ENCODE data around the gene RPL13A.

Gene RPL13A

DNA sequence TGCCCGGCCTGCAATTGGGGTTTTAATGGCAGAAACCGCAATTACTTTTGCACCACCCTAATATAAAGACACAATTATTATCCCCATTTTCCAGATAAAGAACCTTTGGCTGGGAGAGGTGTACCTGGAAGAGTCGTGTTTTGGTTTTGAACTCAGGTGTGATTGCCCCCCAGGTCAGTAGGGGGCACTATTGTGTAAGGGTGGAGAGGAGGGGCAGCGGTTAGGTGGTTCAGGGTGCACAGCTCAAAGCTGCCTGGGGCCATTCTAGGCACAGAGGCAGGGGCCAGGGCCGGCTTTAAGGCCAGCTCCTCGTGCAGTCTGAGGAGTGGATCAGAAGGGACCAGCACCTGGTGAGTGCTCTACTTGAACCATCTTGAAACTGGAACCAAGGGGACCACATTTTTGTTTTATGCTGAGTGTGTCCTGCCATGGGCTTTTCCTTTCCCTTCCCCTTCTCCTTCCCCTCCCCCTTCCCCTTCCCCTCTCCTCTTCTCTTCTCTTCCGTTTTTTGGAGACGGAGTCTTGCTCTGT is 19.2 kb downstream of the RPL13A start:
- DNase-seq (ENCODE audit: low read depth in 3 of 3), result peak in 1 of 3 experiments; percentile 74

DNA sequence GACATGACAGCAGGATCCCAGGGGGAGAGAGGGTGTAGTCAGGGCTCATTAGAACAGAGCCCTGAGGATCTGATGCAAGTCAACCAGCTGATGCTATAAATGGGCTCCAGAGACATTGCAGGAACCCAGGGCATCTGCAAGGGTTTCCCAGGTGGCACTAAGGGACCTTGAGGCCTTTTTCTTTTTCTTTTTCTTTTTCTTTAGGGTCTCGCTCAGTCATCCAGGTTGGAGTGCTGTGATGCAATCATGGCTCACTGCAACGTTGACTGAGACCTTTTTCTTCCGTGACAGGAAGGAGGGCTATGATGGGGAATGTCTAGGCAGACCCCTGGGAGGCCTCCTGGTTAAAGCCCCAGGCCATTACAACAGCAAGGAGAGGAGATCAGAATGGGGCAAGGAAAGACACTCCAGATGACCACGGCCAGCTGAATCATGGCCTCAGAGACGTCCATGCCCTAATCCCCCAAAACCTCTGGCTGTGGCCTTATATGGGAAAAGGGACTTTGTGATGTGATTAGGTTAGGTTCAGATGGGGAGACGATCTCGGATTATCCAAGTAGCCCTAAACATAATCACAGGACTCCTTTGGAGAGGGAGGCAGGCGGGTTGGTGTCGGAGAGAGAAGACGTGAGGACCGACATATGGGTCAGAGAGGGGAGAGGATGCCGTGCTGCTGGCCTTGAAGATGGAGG is 20.5 kb downstream of the RPL13A start:
- no peak for DNase-seq (ENCODE audit: low read depth in 3 of 3)

DNA sequence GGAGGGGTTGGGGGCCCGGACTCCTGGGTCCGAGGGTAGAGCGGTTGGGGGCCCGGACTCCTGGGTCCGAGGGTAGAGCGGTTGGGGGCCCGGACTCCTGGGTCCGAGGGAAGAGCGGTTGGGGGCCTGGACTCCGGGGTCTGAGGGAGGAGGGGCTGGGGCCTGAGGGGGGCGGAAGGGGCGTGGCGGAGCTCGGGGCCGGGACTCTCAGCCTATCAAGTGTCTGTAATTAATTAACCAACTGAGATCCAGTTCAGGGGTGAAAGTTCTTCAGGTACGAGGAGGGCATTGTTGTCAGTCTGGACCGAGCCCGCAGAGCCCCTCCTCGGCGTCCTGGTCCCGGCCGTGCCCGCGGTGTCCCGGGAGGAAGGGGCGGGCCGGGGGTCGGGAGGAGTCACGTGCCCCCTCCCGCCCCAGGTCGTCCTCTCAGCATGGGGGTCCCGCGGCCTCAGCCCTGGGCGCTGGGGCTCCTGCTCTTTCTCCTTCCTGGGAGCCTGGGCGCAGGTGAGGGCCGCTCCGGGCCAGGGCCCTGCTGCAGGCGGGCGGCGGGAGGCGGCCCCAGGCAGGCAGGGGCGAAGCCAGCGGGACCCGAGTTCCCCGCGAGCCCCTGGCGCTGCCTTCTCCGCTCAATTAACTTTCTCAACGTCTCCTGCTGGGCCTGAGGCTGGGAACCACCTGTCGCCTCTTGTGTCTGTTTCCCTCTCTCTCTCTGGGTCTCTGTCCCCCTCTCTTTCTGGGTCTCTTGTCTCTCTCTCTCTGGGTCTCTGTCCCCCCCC is 25.8 kb downstream of the RPL13A start:
- peak in 1 of 3 experiments; percentile 34 for DNase-seq (ENCODE audit: low read depth in 3 of 3)

DNA sequence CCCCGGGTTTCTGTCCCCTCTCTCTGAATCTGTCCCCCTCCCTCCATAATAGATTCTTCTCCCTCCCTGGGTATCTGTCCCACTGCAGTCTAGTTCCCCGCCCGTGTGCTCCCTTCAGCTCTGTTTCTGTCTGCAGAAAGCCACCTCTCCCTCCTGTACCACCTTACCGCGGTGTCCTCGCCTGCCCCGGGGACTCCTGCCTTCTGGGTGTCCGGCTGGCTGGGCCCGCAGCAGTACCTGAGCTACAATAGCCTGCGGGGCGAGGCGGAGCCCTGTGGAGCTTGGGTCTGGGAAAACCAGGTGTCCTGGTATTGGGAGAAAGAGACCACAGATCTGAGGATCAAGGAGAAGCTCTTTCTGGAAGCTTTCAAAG is 26.3 kb downstream of the RPL13A start:
- no peak for DNase-seq (ENCODE audit: low read depth in 3 of 3)

DNA sequence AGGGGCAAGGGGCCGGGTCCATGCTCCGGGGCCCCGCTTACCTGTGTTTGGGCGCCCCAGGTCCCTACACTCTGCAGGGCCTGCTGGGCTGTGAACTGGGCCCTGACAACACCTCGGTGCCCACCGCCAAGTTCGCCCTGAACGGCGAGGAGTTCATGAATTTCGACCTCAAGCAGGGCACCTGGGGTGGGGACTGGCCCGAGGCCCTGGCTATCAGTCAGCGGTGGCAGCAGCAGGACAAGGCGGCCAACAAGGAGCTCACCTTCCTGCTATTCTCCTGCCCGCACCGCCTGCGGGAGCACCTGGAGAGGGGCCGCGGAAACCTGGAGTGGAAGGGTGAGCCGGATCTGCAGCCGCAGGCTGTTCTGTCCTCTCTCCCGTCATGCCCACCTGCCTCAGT is 26.7 kb downstream of the RPL13A start:
- no peak for DNase-seq (ENCODE audit: low read depth in 3 of 3)

DNA sequence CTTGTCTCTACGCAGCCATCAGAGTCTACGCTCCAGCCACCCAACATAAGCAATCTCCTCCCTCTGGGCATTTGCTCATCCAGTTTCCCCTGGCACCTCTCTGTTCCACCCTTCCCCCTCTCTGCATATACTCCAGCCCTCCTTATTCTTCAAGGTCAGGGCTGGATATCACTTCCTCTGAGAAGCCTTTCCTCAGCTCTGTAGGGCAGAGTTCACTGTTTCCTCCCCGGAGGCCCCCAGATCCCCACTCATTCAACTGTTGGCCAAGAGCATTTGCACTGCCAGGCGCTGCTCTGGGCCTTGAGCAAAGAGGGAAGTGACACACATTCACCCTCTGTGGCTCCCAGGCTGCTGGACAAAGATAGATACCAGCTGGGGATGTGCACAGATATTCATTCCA is 28.4 kb downstream of the RPL13A start:
- no peak for DNase-seq (ENCODE audit: low read depth in 3 of 3)

DNA sequence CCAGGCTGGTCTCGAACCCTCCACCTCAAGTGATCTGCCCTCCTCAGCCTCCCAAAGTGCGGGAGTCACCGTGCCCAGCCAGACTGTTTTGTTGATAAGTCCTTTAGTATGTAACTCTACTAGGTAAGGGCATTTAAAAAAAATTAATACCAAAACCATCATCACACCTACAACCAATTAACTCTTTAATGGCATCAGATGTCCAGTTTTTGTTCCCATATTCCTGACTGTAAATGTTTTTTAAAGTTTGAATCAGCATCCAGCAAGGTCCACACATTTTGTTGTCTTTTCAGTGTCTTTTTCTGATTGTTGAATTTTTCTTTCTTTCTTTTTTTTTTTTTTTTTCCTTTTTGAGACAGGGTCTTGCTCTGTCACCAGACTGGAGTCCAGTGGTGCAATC is 30.6 kb downstream of the RPL13A start:
- no peak for DNase-seq (ENCODE audit: low read depth in 3 of 3)

DNA sequence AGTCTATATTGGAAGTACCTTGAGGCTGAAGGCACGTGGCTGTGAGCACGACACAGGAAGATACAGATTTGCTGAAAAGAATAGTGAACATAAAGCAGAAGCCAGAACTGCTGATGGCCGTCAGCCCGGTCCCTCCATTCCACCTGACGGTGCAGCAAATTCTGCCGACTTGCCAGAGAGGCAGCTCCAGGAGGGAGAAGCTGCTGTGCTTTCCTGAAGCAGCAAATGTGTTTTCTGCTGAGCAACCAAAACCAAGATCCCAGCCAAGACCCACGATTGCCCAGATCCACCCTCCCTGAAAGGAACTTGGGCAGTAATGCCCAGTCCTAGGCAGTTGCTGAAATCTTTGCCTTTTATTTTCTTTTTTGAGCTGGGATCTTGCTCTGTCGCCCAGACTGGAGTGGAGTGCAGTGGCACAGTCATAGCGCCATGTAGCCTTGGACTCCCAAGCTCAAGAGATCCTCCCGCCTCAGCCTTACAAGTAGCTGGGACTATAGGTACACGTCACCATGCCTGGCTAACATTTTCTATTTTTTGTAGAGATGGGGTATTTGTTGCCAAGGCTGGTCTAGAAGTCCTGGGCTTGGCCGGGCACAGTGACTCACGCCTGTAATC is 33.4 kb downstream of the RPL13A start:
- no peak for DNase-seq (ENCODE audit: low read depth in 3 of 3)

DNA sequence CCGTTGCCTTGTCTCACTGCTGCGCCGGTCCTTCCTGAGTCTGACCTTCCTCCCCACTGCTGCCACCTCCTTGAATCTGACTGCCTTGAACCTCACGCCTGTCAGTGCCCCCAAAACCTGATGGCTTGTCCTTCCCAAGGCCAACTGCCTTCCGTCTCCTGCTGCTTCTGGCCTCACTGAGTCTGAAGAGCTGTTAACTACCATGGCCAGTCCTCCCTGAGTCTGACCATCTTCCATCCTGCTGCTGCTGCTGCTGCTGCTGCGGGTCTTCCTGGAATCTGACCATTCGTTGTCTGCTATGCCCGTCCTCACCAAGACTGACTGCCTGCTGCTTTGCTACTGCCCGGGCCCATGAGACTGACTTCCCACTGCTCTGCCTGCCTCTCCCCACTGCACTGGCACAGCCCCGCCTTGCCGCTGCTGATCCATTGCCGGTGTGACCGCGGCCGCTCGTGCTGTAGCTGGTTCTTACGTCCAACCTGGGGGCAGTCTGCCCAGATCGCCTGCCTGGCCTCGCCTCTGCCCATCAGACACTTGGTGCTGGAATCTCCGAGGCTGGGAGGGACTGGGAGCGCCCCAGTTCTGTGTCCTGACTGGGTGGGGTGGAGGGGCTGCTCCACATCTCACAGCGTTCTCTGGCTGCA is 37.5 kb downstream of the RPL13A start:
- DNase-seq (ENCODE audit: low read depth in 3 of 3), result no peak

DNA sequence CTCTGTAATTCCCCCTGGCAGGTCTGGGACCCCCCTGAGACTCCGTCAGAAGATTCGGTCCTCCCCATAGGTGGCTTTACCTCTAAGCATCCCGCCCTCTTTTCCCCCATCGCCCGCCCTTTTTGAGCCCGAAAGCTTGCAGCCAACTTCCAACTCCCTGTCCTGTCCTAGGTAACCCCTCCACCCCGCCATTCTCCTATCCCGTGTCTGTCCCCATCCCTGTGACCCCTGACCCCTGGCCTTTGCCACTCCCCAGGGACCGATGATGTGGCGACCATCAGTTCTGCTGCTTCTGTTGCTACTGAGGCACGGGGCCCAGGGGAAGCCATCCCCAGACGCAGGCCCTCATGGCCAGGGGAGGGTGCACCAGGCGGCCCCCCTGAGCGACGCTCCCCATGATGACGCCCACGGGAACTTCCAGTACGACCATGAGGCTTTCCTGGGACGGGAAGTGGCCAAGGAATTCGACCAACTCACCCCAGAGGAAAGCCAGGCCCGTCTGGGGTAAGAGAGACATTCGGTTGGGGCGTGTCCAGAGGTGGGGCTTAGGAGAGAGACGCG is 40.9 kb downstream of the RPL13A start:
- DNase-seq (ENCODE audit: low read depth in 3 of 3), result no peak

DNA sequence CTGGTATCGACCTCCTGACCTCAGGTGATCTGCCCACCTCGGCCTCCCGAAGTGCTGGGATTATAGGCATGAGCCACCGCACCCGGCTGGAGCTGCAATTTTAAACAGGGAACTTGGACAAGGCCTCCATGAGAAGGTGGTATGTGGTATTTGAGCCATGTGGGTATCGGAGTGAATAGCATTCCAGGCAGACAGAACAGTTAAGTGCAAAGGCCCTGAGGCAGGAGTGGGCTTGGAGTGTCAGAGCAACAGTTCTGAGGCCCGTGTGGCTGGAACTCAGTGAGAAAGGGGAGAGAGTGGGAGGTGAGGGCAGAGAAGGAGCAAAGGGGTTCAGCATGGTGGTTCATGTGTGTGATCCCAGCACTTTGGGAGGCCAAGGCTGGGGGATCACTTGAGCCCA is 43.3 kb downstream of the RPL13A start:
- no peak for DNase-seq (ENCODE audit: low read depth in 3 of 3)

DNA sequence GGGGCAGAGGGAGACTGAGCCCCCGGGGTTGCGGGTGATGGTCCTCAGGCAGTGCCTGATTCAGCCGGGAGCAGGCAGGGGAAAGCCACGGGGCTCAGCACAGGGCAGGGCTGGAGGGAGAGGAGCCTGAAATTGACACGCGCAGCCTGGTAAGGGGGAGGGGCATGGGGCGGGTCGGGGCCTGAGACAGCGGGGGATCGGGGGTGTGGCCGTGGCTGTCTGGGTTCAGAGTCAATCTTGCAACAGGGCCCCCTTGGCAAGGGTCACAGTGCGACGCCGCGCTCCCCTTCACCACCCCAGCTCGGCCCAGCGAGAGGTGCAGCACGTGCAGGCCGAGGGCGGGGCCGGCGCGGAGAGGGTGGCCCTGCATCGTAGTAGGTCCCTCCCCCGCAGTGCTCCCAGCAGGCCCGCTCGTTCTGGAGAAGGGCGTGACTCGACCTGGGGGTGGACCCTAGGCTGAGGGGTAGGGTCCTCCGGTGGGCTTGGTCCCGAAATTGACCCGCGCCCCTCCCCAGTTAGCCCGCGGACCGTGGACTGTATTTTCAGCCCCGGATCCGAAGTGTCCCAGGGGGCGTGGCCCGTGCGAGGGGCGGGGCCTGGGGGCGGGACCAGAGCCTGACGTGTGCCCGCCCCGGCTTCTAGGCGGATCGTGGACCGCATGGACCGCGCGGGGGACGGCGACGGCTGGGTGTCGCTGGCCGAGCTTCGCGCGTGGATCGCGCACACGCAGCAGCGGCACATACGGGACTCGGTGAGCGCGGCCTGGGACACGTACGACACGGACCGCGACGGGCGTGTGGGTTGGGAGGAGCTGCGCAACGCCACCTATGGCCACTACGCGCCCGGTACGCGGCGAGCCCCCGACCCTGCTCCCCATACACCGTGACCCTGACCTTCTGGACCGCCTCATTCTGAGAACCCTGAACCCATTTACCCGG is 46.4 kb downstream of the RPL13A start:
- DNase-seq (ENCODE audit: low read depth in 3 of 3), result peak; percentile 61 to 82 (median 65)

DNA sequence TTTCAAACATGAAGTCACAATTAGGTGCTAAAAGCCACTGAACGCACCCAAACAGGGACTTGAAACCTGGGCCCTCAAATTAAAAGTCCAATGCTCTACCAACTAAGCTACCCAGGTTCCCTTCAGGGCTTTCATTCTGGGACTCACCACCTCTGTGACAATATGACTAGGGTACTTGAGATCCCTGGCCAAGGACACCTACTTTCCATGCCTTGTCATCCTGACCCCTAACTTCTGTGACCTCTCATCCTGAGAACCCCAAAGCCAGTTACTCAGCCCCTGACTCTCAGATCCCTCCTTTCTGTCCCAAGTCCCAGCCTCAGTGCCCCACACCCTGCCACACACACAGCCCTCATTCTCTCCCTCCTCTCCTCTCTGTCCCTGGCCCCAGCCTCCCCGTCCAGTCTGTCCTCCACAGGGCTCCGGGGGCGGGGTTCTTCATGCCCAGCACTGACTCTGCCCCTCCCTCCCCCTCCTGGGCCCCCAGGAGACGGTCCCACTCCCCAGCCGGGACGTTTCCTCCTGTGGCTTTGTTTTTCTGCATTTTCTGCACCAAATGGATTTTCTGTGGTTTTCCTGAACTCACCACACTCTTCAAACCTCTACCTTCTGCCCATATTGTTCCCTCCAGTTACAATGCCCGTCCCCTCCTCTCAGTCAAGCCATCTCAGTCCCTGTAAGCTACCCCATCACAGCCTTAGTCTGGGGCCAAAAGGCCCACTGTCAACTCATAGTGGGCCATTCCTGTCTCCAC is 47.4 kb downstream of the RPL13A start:
- DNase-seq (ENCODE audit: low read depth in 3 of 3), result no peak

DNA sequence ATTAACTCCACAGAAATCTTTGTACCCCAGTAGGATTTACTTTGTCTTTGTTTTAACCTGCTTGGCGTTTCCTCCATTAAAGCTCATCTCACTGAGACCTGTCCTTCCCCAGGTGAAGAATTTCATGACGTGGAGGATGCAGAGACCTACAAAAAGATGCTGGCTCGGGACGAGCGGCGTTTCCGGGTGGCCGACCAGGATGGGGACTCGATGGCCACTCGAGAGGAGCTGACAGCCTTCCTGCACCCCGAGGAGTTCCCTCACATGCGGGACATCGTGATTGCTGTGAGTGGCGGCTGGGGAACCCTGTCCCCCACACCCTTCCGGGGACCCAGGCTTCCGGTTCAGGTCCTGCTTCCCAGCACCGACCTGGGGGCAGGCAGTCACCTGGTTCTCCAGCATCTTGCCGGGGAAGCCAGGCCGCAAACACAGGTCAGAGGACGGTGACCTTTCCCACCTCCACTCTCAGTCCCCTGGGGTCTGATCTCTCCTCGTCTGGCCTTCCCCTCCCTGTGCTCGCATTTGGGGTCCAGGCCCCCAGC is 49.6 kb downstream of the RPL13A start:
- no peak for DNase-seq (ENCODE audit: low read depth in 3 of 3)

DNA sequence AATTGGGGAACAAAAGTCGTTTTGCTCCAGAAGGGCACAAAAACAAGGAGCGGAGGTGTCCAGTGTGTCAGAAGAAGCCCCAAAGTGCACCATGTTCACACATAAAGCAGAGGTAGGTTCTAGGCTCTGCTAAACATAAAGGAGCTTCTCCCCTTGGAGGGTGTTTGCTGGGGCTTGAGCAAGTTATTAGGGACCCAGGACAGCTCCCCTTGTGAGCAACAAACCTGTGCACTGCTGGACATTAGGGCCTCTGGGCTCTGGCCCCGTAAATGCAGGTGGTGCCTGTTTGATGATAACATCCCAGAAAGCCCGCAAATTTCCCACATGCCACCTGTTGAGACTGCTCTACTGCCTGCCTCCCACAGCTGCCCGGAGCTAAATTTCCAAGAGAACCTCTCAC is 51.2 kb downstream of the RPL13A start:
- DNase-seq (ENCODE audit: low read depth in 3 of 3), result no peak

DNA sequence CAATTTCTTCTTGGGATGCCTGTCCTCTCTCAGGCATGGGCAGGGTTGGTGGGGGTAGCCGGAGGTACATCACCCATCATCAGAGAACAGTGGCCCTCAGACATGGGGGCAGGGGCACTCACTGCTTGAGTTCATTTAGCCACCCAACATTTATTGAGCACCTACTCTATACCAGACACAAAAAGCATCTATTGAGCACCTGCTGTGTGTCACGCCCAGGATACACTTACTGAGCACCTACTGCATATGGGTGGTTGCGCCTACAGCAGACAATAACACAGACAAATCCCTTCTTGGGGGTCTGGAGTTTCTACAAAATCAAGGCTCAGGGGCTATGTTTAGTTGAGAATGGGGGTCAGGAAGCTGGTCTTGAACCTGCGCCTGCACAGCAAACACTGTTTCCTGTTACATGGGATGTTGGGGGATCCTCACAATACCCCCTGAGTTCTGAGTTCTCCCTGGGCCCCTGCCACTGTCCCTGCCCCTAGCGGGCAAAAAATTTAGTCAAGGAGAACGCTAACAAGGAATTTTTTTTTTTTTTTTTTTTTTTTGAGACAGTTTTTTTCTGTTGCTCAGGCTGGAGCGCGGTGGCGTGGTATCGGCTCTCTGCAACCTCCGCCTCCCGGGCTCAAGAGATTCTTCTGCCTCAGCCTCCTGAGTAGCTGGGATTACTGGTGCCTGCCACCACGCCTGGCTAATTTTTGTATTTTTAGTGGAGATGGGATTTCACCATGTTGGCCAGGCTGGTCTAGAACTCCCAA is 52.0 kb downstream of the RPL13A start:
- no peak for DNase-seq (ENCODE audit: low read depth in 3 of 3)
